Kidney epithelial cell (primary cell): ENCODE measurements around the gene MYO18B. TPM values are rescaled to one million over a fixed set of nuclear protein-coding genes. Genes with fewer than 3 reads are reported as not detected.
A peak's percentile ranks its signal among the peaks of the same experiment; 100 is the strongest.

Experiments used
- DNase-seq: peaks from one replicate; pipeline ENCODE4 v3.0.0-alpha.2; 2010; ENCODE audit warnings: low read depth
- H3K27me3 ChIP-seq: 2 replicates; pipeline ENCODE4 v1.6.0; 2011; ENCODE audit warnings: low read length; ENCODE audit not compliant: control insufficient read depth, insufficient read depth
- H3K36me3 ChIP-seq: 2 replicates; pipeline ENCODE4 v1.5.1; 2011; ENCODE audit warnings: low read length; ENCODE audit not compliant: control insufficient read depth, insufficient read depth
- H3K4me3 ChIP-seq: 2 replicates; pipeline ENCODE4 v1.5.1; 2011; ENCODE audit warnings: low read depth, mild to moderate bottlenecking, control low read depth, low read length
- CTCF ChIP-seq: IDR thresholded peaks from 2 replicates; pipeline ENCODE4 v1.5.1; 2011; ENCODE audit warnings: mild to moderate bottlenecking, moderate library complexity, low read length, control low read depth, inconsistent platforms; ENCODE audit not compliant: insufficient read depth, poor library complexity, severe bottlenecking
- total RNA-seq: library from RNA; depleted of rRNA; stranded (reverse); fragments of >200 nt; gene quantifications from 2 replicates; pipeline ENCODE4 v1.2.3, GENCODE V29; 2015

Gene MYO18B
- total RNA-seq, 1 donor from 2014 or later: not detected

GRCh38 chr22:25777411-25777810, 35.4 kb downstream of the MYO18B start:
- Histone ChIP-seq H3K36me3 (no peaks in the 10 kb centered on the region), H3K27me3 (no peaks in the 10 kb centered on the region), H3K4me3 (no peak overlapping the region)
- TF ChIP-seq CTCF: no peak
- DNase-seq: no peak

GRCh38 chr22:25777870-25778269, 35.9 kb downstream of the MYO18B start:
- no peaks in the 10 kb centered on the region for H3K27me3 ChIP-seq
- peak; percentile 39 for TF ChIP-seq CTCF
- H3K36me3 ChIP-seq: no peaks in the 10 kb centered on the region
- DNase-seq: no peak
- no peak overlapping the region for H3K4me3 ChIP-seq

- no peak for DNase-seq
- H3K27me3 ChIP-seq: no peaks in the 10 kb centered on the region
- no peaks in the 10 kb centered on the region for H3K36me3 ChIP-seq
- TF ChIP-seq CTCF: no peak
- no peak overlapping the region for H3K4me3 ChIP-seq
Observed at GRCh38 chr22:25779426-25779825, 37.4 kb downstream of the MYO18B start.

- H3K4me3 ChIP-seq: no peak overlapping the region
- no peaks in the 10 kb centered on the region for H3K27me3 ChIP-seq
- no peak for TF ChIP-seq CTCF
- DNase-seq: no peak
- no peaks in the 10 kb centered on the region for H3K36me3 ChIP-seq
Observed at GRCh38 chr22:25779890-25780289, 37.9 kb downstream of the MYO18B start.

GRCh38 chr22:25780673-25781072, 38.7 kb downstream of the MYO18B start:
- no peak for DNase-seq
- Histone ChIP-seq H3K36me3 (no peaks in the 10 kb centered on the region), H3K27me3 (no peaks in the 10 kb centered on the region), H3K4me3 (no peak overlapping the region)
- no peak for TF ChIP-seq CTCF

GRCh38 chr22:25781801-25782200, 39.8 kb downstream of the MYO18B start:
- no peak for DNase-seq
- Histone ChIP-seq H3K4me3 (no peak overlapping the region), H3K27me3 (no peaks in the 10 kb centered on the region), H3K36me3 (no peaks in the 10 kb centered on the region)
- no peak for TF ChIP-seq CTCF
